Osteocyte (in vitro differentiated cells): Measurements from ENCODE around the gene CHCHD1. TPM values are rescaled to one million over a fixed set of nuclear protein-coding genes. Genes with fewer than 3 reads are reported as not detected.

Experiments
- DNase-seq: peaks from one replicate; pipeline ENCODE4 v3.0.0; 2021; ENCODE audit warnings: mixed read lengths; ENCODE audit not compliant: unreplicated experiment; ENCODE audit errors: extremely low spot score
- H3K27ac Mint-ChIP-seq: one replicate; pipeline ENCODE4 v1.8.0; 2021; ENCODE audit warnings: mild to moderate bottlenecking, mixed read lengths; ENCODE audit not compliant: unreplicated experiment
- H3K27me3 Mint-ChIP-seq: one replicate; pipeline ENCODE4 v1.8.0; 2021; ENCODE audit warnings: mixed read lengths; ENCODE audit not compliant: unreplicated experiment
- H3K36me3 Mint-ChIP-seq: one replicate; pipeline ENCODE4 v1.8.0; 2021; ENCODE audit warnings: mixed read lengths; ENCODE audit not compliant: unreplicated experiment
- H3K4me1 Mint-ChIP-seq: one replicate; pipeline ENCODE4 v1.8.0; 2021; ENCODE audit warnings: mixed read lengths; ENCODE audit not compliant: unreplicated experiment
- H3K4me3 Mint-ChIP-seq: one replicate; pipeline ENCODE4 v1.8.0; 2021; ENCODE audit warnings: mild to moderate bottlenecking, moderate library complexity, mixed read lengths; ENCODE audit not compliant: unreplicated experiment
- H3K9me3 Mint-ChIP-seq: one replicate; pipeline ENCODE4 v1.8.0; 2021; ENCODE audit warnings: mixed read lengths; ENCODE audit not compliant: unreplicated experiment
- total RNA-seq: library from RNA; stranded (reverse); gene quantifications from 2 replicates; pipeline ENCODE4 v1.2.1, GENCODE V29; 2021
- TF ChIP-seq, protein P1 (sequence below): fragments of 200-600 bp; sonication (generic); IDR thresholded peaks from 2 replicates; pipeline ENCODE4 v1.5.0; 2021; ENCODE audit warnings: antibody characterized with exemption, mild to moderate bottlenecking, moderate library complexity

The CHCHD1 gene
- total RNA-seq, 1 donor from 2014 or later, result 22.3 TPM

DNA sequence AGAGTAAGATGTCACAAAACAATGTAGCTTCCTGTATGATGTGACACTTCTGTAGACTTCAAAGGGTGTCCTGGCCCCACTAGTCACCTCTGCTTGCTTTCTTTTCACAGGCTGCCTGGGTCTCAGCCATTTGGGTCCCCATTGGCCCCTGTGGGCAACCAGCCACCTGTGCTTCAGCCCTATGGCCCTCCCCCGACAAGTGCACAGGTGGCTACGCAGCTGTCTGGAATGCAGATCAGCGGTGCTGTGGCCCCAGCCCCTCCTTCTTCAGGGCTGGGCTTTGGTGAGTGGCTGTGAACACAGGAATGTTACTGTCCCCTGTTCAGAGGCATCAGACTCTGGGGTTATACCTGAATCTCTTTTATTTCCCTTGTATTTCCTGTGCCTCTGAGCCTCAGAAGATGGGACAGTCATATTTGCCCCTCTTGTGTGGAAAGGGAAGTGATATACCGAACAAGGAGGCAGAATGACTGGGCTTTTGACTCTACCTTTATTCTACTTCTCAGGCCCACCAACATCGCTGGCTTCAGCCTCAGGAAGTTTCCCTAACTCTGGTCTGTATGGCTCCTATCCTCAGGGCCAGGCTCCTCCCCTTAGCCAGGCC, 22.2 kb upstream of the CHCHD1 start:
- H3K27me3 Mint-ChIP-seq, result no peaks in the 10 kb centered on the region
- DNase-seq, result no peak
- no peak overlapping the region for H3K27ac Mint-ChIP-seq
- H3K4me1 Mint-ChIP-seq, result no peaks in the 10 kb centered on the region
- TF ChIP-seq, protein P1, sequence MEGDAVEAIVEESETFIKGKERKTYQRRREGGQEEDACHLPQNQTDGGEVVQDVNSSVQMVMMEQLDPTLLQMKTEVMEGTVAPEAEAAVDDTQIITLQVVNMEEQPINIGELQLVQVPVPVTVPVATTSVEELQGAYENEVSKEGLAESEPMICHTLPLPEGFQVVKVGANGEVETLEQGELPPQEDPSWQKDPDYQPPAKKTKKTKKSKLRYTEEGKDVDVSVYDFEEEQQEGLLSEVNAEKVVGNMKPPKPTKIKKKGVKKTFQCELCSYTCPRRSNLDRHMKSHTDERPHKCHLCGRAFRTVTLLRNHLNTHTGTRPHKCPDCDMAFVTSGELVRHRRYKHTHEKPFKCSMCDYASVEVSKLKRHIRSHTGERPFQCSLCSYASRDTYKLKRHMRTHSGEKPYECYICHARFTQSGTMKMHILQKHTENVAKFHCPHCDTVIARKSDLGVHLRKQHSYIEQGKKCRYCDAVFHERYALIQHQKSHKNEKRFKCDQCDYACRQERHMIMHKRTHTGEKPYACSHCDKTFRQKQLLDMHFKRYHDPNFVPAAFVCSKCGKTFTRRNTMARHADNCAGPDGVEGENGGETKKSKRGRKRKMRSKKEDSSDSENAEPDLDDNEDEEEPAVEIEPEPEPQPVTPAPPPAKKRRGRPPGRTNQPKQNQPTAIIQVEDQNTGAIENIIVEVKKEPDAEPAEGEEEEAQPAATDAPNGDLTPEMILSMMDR, result no peak
- no peaks in the 10 kb centered on the region for H3K9me3 Mint-ChIP-seq
- peaks cover 54% of the 10 kb centered on the region for H3K36me3 Mint-ChIP-seq
- no peak overlapping the region for H3K4me3 Mint-ChIP-seq

DNA sequence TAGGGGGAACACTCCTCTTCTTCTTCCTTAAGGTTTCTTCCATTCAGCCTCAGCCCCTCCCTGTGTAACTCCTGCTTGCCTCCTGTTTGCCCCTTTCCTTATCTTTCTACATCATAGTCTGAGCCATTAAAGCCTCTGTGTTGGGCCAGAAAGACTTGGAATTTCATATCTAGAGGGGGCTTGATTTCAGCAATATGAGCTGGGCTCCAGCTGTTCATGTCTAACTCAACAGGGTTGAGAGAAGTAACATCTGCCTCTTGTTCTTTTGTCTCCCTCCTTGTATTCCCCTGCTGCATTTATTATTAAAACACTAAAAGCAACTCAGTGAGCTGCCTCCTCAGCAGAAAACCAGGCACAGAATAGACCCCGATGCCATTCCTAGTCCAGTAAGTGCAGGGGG, 20.1 kb upstream of the CHCHD1 start:
- DNase-seq, result no peak
- Mint-ChIP-seq H3K36me3 (peaks cover 63% of the 10 kb centered on the region), H3K4me1 (no peaks in the 10 kb centered on the region), H3K9me3 (no peaks in the 10 kb centered on the region), H3K27me3 (no peaks in the 10 kb centered on the region), H3K27ac (no peak overlapping the region), H3K4me3 (no peak overlapping the region)
- TF ChIP-seq, protein P1, result no peak

DNA sequence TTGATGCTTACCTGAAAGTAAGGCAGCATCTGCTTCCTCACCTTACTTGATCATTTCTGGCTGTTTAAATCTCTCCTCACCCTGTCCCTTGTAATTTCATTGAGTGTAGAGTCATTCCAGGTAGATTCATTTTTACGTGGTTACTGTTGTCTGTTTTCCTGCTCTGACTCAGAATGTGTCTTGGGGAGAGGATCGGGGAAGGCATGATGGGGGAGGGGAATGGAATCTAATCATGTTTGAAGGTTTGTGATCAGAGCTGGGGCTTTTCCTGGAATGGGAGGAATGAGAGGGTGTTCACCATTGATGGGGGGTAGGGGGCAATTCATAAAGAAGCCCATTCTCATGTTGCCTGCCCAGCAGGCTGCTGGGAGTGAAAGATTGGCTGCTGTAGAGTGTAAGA, 18.9 kb upstream of the CHCHD1 start:
- H3K27me3 Mint-ChIP-seq, result no peaks in the 10 kb centered on the region
- TF ChIP-seq, protein P1, result no peak
- no peak overlapping the region for H3K4me3 Mint-ChIP-seq
- H3K27ac Mint-ChIP-seq, result no peak overlapping the region
- no peaks in the 10 kb centered on the region for H3K9me3 Mint-ChIP-seq
- H3K4me1 Mint-ChIP-seq, result no peaks in the 10 kb centered on the region
- DNase-seq, result no peak
- peaks cover 60% of the 10 kb centered on the region for H3K36me3 Mint-ChIP-seq

DNA sequence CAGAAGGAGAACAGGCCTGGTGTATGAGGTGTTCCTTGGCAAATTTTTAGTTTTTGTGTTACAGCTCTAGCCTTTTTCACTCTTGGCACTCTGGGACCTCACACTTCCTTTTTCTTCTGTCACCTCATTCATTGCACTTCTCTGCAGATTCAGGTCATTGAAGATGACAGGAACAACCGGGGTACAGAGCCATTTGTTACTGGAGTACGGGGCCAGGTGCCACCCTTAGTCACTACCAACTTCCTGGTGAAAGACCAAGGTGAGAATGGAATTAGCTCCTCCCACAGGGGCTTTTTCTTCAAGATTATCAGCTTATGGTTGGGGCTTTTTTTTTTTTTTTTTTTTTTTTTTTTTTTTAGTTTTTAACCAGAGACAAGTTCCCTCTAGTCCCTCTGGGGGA, 18.5 kb upstream of the CHCHD1 start:
- Mint-ChIP-seq H3K4me1 (no peaks in the 10 kb centered on the region), H3K36me3 (peaks cover 60% of the 10 kb centered on the region), H3K27me3 (no peaks in the 10 kb centered on the region), H3K27ac (no peak overlapping the region), H3K9me3 (no peaks in the 10 kb centered on the region), H3K4me3 (no peak overlapping the region)
- no peak for DNase-seq
- TF ChIP-seq, protein P1, result no peak

DNA sequence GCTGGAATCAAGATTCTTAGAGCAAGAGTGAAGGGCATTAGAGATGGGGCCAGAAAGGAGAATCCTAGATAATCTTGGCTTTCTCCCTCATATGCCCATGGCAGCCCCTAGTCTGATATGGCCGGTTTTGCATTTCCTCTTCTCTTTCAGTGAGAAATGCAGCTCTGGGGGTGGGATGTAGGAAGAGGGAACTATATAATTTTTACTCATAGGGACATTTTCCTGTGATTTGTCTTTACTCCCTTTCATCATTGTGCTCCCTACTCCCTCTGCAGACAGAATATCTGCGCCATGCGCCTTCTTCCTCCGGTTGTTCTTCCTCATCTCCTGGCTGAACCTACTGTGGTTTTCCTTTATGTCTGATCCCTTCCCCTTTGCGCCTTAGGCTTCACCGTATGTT, 16.8 kb upstream of the CHCHD1 start:
- no peak for DNase-seq
- Mint-ChIP-seq H3K27me3 (no peaks in the 10 kb centered on the region), H3K36me3 (peaks cover 63% of the 10 kb centered on the region), H3K9me3 (no peaks in the 10 kb centered on the region), H3K27ac (no peak overlapping the region), H3K4me3 (no peak overlapping the region), H3K4me1 (no peaks in the 10 kb centered on the region)
- TF ChIP-seq, protein P1, result no peak
